Measurements from ENCODE around the gene GLIPR2.

GLIPR2 gene

DNA sequence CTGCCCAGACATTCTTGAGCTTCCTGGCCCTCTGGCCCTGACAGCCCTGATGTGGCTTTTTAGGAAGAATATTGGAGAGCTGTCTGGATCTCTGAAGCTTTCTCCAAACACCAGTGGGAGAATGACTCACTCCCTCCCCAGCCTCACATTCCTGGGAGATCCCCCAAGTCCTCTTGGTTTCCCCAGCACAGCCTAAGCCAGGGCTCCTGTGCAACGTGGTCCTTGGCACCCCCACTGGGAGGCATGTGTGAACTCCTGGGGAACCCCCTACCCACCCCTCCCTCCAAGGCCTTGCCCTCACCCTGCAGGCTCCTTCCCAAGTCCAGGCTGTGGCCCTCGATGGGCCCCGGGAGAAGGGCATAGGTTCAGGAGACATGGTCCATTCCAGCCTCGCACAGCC is 12.7 kb downstream of the GLIPR2 start:
- DNase-seq, result no peak
- peaks cover 14% of the 10 kb centered on the region for H3K4me1 ChIP-seq
- H3K27me3 ChIP-seq, result no peaks in the 10 kb centered on the region
- TF ChIP-seq, protein P1, sequence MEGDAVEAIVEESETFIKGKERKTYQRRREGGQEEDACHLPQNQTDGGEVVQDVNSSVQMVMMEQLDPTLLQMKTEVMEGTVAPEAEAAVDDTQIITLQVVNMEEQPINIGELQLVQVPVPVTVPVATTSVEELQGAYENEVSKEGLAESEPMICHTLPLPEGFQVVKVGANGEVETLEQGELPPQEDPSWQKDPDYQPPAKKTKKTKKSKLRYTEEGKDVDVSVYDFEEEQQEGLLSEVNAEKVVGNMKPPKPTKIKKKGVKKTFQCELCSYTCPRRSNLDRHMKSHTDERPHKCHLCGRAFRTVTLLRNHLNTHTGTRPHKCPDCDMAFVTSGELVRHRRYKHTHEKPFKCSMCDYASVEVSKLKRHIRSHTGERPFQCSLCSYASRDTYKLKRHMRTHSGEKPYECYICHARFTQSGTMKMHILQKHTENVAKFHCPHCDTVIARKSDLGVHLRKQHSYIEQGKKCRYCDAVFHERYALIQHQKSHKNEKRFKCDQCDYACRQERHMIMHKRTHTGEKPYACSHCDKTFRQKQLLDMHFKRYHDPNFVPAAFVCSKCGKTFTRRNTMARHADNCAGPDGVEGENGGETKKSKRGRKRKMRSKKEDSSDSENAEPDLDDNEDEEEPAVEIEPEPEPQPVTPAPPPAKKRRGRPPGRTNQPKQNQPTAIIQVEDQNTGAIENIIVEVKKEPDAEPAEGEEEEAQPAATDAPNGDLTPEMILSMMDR (IDR thresholded peaks at IDR 0.05; ENCODE audit: low read depth, low read length), result no peak
- no peak overlapping the region for H3K4me3 ChIP-seq (ENCODE audit: low read depth, low read length)
- H3K9me3 ChIP-seq, result no peaks in the 10 kb centered on the region
- H3K36me3 ChIP-seq, result no peaks in the 10 kb centered on the region

DNA sequence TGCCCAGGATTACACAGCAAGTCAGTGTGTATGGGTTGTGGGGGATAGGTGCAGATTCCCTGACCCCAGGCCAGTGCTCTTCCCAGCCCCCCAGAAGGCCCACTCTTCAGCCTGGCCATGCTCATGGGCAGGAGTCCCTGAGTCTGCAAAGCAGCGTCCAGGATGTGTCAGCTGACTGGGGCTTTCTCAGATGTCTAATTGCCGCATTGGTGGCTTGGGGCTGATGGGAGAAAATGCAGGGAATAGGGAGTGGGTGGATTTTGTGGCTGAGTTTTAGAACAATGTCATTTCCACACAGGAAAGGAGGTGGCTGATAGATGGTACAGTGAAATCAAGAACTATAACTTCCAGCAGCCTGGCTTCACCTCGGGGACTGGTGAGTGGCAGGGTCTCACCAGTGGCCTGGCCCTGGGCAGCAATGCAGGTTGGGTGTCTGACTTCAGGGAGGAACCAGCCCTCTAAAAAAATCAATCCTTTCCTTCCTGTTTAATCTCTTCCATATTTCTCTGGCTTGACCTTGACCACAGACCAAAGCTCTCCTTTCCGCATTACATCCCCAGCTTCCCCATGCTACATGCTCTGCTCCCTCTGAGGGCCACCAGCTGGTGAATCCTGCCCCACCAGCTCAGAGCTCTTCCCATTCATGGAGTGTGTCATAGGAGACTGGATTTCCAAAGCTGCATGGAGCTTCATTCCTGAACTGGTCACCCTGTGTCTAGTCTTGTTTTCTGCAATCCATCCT is 14.2 kb downstream of the GLIPR2 start:
- no peak overlapping the region for H3K4me3 ChIP-seq (ENCODE audit: low read depth, low read length)
- TF ChIP-seq, protein P1 (IDR thresholded peaks at IDR 0.05; ENCODE audit: low read depth, low read length), result no peak
- peaks cover under 1% of the 10 kb centered on the region; the same call in 1 of the 2 replicates for H3K36me3 ChIP-seq
- H3K4me1 ChIP-seq, result peaks cover 21% of the 10 kb centered on the region
- no peak for DNase-seq
- H3K9me3 ChIP-seq, result no peaks in the 10 kb centered on the region
- no peaks in the 10 kb centered on the region for H3K27me3 ChIP-seq

DNA sequence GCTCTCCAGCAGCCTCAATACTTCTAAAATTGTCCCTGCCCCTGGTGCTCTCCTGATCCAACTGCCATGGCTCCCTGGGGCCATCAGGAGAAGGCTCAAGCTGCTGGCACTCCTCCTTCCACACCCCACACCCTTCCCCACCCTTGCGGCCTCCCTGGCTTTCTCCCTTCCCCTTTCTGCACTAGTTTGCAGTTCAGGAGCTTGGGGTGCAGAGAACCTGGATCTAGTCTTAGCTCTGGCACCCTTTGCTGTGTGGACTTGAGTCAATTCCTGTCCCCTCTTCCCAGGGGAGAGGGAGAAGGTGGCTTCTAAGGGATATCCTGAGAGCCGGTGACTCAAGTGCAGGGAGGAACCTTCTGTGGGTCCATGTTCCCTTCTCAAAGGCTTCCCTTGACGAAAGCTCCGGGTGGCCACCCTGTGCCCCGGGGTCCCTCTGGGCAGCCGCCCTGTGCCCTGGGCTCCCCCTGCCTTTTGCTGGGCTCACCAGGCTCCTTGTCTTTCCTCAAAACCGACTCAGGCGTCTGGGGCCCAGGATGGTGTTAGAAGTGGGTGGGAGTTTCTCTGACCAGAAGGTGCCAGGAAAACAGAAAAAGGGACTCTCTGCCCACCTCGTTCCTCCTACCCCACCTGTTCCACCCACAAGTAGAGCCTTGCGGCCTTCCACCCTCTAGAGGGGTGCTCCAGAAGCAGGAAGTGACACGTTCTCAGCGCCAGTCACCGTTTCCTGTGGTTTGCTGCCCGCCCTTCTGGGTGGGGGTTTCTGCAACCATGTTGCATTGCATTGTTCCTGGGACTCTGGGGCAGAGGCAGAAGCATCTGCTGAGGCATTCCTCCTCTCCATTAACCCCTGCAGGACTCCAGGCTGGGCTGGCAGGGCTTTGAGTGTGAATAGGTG is 15.0 kb downstream of the GLIPR2 start:
- H3K36me3 ChIP-seq, result peaks cover 2% of the 10 kb centered on the region; the same call in 1 of the 2 replicates
- DNase-seq, result no peak
- H3K4me1 ChIP-seq, result peaks cover 21% of the 10 kb centered on the region
- H3K9me3 ChIP-seq, result no peaks in the 10 kb centered on the region
- no peaks in the 10 kb centered on the region for H3K27me3 ChIP-seq
- TF ChIP-seq, protein P1 (IDR thresholded peaks at IDR 0.05; ENCODE audit: low read depth, low read length), result no peak
- H3K4me3 ChIP-seq (ENCODE audit: low read depth, low read length), result no peak overlapping the region

DNA sequence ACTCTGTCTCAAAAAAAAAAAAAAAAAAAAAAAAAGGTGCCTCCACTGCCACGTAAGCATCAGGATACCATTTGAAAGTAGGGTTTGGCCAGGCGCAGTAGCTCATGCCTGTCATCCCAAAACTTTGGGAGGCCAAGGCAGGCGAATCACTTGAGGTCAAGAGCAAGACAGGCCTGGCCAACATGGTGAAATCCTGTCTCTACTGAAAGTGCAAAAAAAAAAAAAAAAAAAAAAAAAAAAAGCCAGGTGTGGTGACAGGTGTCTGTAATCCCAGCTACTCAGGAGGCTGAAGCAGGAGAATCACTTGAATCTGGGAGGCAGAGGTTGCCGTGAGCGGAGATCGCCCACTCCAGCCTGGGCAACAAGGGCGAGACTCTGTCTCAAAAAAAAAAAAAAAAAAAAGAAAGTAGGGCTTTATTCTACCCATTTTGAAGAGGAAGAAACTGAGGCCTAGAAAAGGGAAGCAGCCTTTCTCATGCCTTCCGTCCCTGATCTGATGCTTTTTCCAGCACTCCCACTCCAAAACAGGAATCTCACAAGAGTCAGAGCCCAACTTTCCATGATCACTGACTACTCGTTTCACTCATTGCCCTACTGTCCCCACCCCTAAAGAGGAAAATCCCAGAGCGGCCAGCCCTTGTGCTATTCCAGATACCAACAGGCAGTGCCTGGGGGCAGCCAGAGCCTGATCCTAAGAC is 16.4 kb downstream of the GLIPR2 start:
- Histone ChIP-seq H3K9me3 (no peaks in the 10 kb centered on the region), H3K4me3 (ENCODE audit: low read depth, low read length) (no peak overlapping the region), H3K36me3 (peaks cover 2% of the 10 kb centered on the region; the same call in 1 of the 2 replicates), H3K27me3 (no peaks in the 10 kb centered on the region), H3K4me1 (peaks cover 21% of the 10 kb centered on the region)
- TF ChIP-seq, protein P1 (IDR thresholded peaks at IDR 0.05; ENCODE audit: low read depth, low read length), result no peak
- DNase-seq, result no peak

- H3K4me1 ChIP-seq, result peaks cover 18% of the 10 kb centered on the region
- DNase-seq, result no peak
- TF ChIP-seq, protein P1 (IDR thresholded peaks at IDR 0.05; ENCODE audit: low read depth, low read length), result no peak
- H3K27me3 ChIP-seq, result no peaks in the 10 kb centered on the region
- no peak overlapping the region for H3K4me3 ChIP-seq (ENCODE audit: low read depth, low read length)
- no peaks in the 10 kb centered on the region for H3K9me3 ChIP-seq
- peaks cover 2% of the 10 kb centered on the region; the same call in 1 of the 2 replicates for H3K36me3 ChIP-seq
Measured at GRCh38 chr9:36153746-36154145, 17.2 kb downstream of the GLIPR2 start.

All from BE2C (cell line).